SH-SY5Y (cell line): ENCODE measurements around the gene KLHL29.

Experiments
- GATA2 ChIP-seq: IDR thresholded peaks from 2 replicates; pipeline ENCODE4 v1.6.1; 2011; ENCODE audit warnings: mild to moderate bottlenecking, low read depth, low read length
- GATA3 ChIP-seq: IDR thresholded peaks from 2 replicates; pipeline ENCODE4 v1.6.1; 2011; ENCODE audit warnings: low read depth, mild to moderate bottlenecking, low read length, moderate library complexity

GRCh38 chr2:23376972-23377371 lies 8.0 kb upstream of the KLHL29 start:
- TF ChIP-seq GATA3 (no peak), GATA2 (no peak)
